CD8-positive, alpha-beta memory T cell (primary cell): ENCODE measurements around the gene PNPO. TPM values are rescaled to one million over a fixed set of nuclear protein-coding genes. Genes with fewer than 3 reads are reported as not detected.

Experiments used
- CTCF ChIA-PET: fragments of 350-600 bp; sonication (Branson Sonifier 250); formaldehyde crosslinking; loops from one replicate; lab custom pipeline; 2021; ENCODE audit warnings: antibody characterized with exemption; lab: Charles Lee
- POLR2A ChIA-PET: fragments of 350-600 bp; sonication (Branson Sonifier 250); formaldehyde crosslinking; loops from one replicate; lab custom pipeline; 2021; ENCODE audit warnings: antibody characterized with exemption; lab: Charles Lee
- DNase-seq, 5 donors: peaks; one replicate each; pipeline versions ENCODE4 v3.0.0 to v3.0.0-alpha.2; 2020 to 2022; ENCODE audit warnings: mixed read lengths in 1 of 5
- H3K27ac ChIP-seq: one replicate; pipeline ENCODE4 v1.7.0; 2013; ENCODE audit warnings: low read depth, mild to moderate bottlenecking, low read length, moderate library complexity
- H3K27me3 ChIP-seq: 2 replicates; pipeline ENCODE4 v1.7.0; 2013; ENCODE audit warnings: low read length, mild to moderate bottlenecking; ENCODE audit not compliant: insufficient read depth, poor library complexity, severe bottlenecking
- H3K36me3 ChIP-seq: 2 replicates; pipeline ENCODE4 v1.7.0; 2013; ENCODE audit warnings: mild to moderate bottlenecking, low read length, moderate library complexity; ENCODE audit not compliant: insufficient read depth
- H3K4me1 ChIP-seq: 2 replicates; pipeline ENCODE4 v1.7.0; 2013; ENCODE audit warnings: mild to moderate bottlenecking, low read length, moderate library complexity; ENCODE audit not compliant: insufficient read depth
- H3K4me3 ChIP-seq: 2 replicates; pipeline ENCODE4 v1.7.0; 2013; ENCODE audit warnings: mild to moderate bottlenecking, low read length
- H3K9me3 ChIP-seq: 2 replicates; pipeline ENCODE4 v1.7.0; 2013; ENCODE audit warnings: mild to moderate bottlenecking, low read length
- H3K27ac Mint-ChIP-seq, 8 donors: one replicate each; pipeline ENCODE4 v1.8.0; 2020 to 2021; ENCODE audit warnings: mixed read lengths in 8 of 8, mild to moderate bottlenecking in 6 of 8, inconsistent platforms in 3 of 8, moderate library complexity in 3 of 8
- H3K27me3 Mint-ChIP-seq, 2 donors: one replicate each; pipeline ENCODE4 v1.8.0; 2020 to 2021; ENCODE audit warnings: mixed read lengths in 2 of 2, mild to moderate bottlenecking in 1 of 2, moderate library complexity in 1 of 2
- H3K36me3 Mint-ChIP-seq, 3 donors: one replicate each; pipeline ENCODE4 v1.8.0; 2020 to 2021; ENCODE audit warnings: mixed read lengths in 3 of 3, inconsistent platforms in 1 of 3, mild to moderate bottlenecking in 1 of 3
- H3K4me1 Mint-ChIP-seq, 3 donors: one replicate each; pipeline ENCODE4 v1.8.0; 2020 to 2021; ENCODE audit warnings: mixed read lengths in 3 of 3, inconsistent platforms in 1 of 3, mild to moderate bottlenecking in 1 of 3
- H3K4me3 Mint-ChIP-seq, 7 donors: one replicate each; pipeline ENCODE4 v1.8.0; 2020 to 2021; ENCODE audit warnings: mixed read lengths in 7 of 7, mild to moderate bottlenecking in 6 of 7, moderate library complexity in 4 of 7, inconsistent platforms in 2 of 7
- H3K9me3 Mint-ChIP-seq, 5 donors: one replicate each; pipeline ENCODE4 v1.8.0; 2020 to 2022; ENCODE audit warnings: mixed read lengths in 5 of 5, mild to moderate bottlenecking in 3 of 5, moderate library complexity in 2 of 5, inconsistent platforms in 1 of 5
- polyA plus RNA-seq: library from polyadenylated mRNA; unstranded; fragments of 300-500 nt; fragmentation: Illumina TruSeq; gene quantifications from one replicate; pipeline ENCODE4 v1.2.3, GENCODE V29; 2021
- total RNA-seq, 2 experiments: library from RNA; stranded (reverse); gene quantifications; one replicate each; pipeline ENCODE4 v1.2.3, GENCODE V29; 2021

PNPO gene
- total and polyA plus RNA-seq, 3 experiments from 2014 or later = 20.3 to 57.7 (median 55.5) TPM

DNA sequence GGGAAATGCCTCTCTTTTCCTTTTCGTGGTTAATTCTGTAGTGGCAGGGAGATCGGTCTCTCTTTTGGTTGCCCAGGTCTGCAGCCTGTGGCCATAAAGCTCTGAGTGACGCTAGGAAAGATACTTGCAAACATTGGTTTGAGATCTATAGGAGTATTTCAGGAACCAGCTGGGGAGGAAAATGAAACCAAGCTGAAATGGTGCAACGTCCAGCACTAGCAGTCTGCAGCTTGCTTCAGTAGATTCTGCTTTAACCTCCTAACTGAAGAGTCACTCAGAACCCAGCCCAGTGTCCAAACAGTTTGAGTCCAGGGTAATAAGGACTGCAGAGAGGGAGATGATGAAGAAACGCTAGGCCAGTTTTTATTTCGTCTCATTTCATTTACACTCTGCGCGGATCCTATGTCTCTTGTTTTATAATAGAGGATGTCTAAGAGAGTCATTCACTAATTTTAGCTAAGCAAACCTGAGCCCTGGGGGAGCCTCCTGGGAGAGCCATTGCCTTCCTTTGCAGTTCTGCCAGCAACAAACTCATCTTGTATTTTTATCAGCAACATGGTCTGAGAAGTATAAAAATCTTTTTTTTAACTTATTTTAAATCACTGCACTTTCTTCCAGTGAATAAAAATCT is 33.3 kb upstream of the PNPO start:
- peaks cover 4 to 51% (median 12%) of the 10 kb centered on the region in 3 donors for H3K36me3 Mint-ChIP-seq
- Histone ChIP-seq H3K4me3 (no peak overlapping the region), H3K4me1 (no peaks in the 10 kb centered on the region), H3K36me3 (peaks cover 11% of the 10 kb centered on the region), H3K27me3 (no peaks in the 10 kb centered on the region), H3K9me3 (no peaks in the 10 kb centered on the region), H3K27ac (no peak overlapping the region)
- peak overlapping the region in 3 of 8 donors; percentile 59 to 81 (median 61) for H3K27ac Mint-ChIP-seq
- H3K4me1 Mint-ChIP-seq = peaks cover 36 to 66% (median 52%) of the 10 kb centered on the region in 3 donors
- DNase-seq = no peak
- POLR2A ChIA-PET = no interaction called here
- no peaks in the 10 kb centered on the region for H3K9me3 Mint-ChIP-seq
- H3K27me3 Mint-ChIP-seq = no peaks in the 10 kb centered on the region
- CTCF ChIA-PET = interaction anchor here (0.5 kb wide), 1 partner anchor 41 kb away, joined by 3 read pairs; no protein-coding TSS in a partner anchor
- no peak overlapping the region for H3K4me3 Mint-ChIP-seq

DNA sequence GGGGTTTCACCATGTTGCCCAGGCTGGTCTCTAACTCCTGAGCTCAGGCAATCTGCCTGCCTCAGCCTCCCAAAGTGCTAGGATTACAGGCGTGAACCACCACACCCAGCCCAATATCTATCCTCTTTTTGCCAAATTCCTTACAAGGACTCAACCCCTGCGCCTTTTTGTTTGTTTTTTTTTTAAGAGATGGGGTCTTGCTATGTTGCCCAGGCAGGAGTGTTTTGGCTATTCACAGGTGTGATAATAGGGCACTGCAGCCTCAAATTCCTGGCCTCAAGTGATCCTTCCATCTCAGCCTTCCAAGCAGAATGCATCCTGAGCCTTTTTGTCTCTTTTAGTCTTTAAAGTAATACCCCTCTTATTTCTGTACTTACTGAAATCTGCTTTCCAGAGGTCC is 28.3 kb upstream of the PNPO start:
- CTCF ChIA-PET = no interaction called here
- POLR2A ChIA-PET = no interaction called here

DNA sequence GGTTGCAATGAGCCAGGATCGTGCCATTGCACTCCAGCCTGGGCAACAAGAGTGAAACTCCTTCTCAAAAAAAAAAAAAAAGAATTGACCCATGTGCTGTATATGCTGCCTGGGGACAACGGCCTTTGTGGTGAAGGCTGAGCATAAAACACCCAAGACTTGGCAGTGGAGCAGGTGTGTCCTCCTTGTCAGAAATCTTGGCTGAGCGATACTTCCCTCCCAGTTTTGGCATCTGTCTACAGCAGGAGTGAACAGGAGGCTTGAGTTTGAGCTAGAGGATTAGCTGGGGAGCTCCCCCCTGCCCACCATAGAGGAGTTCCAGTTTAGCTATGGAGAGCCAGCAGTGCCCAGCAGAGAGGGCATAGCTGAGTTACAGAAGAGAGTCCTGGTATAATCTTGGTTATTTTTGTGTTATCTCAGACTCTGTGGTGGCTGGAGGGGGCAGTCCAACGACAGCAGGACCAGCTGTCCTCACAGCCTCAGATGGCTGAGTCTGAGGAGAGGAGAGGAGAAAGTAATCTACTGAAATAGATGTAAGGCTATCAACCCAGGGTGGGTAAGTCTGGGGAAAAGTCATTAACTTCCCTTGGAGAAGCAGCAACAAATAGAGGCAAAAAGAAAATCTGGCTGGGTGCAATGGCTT is 26.9 kb upstream of the PNPO start:
- Histone ChIP-seq H3K9me3 (no peaks in the 10 kb centered on the region), H3K4me3 (no peak overlapping the region), H3K27ac (no peak overlapping the region), H3K27me3 (no peaks in the 10 kb centered on the region), H3K36me3 (peaks cover 7% of the 10 kb centered on the region), H3K4me1 (no peaks in the 10 kb centered on the region)
- peaks cover 0 to 55% (median 10%) of the 10 kb centered on the region in 3 donors for H3K36me3 Mint-ChIP-seq
- H3K27me3 Mint-ChIP-seq = peaks cover 0 to 1% of the 10 kb centered on the region in 2 donors
- no peak for DNase-seq
- H3K4me1 Mint-ChIP-seq = peaks cover 15 to 38% (median 20%) of the 10 kb centered on the region in 3 donors
- ChIA-PET CTCF (no interaction called here), POLR2A (interaction anchor here (0.9 kb wide), 1 partner anchor 19 kb away, joined by 5 read pairs; the partner anchor contains the start of gene SP2)
- peak overlapping the region in 6 of 8 donors; percentile 44 to 89 (median 62) for H3K27ac Mint-ChIP-seq
- H3K9me3 Mint-ChIP-seq = no peaks in the 10 kb centered on the region
- H3K4me3 Mint-ChIP-seq = no peak overlapping the region

More for the DNA sequence above, 28.3 kb upstream of the PNPO start:
- Mint-ChIP-seq H3K9me3 (no peaks in the 10 kb centered on the region), H3K4me1 (peaks cover 18 to 45% (median 25%) of the 10 kb centered on the region in 3 donors), H3K27ac (no peak overlapping the region), H3K36me3 (peaks cover 0 to 56% (median 12%) of the 10 kb centered on the region in 3 donors), H3K27me3 (peaks cover 0 to 1% of the 10 kb centered on the region in 2 donors), H3K4me3 (no peak overlapping the region)
- Histone ChIP-seq H3K27me3 (no peaks in the 10 kb centered on the region), H3K9me3 (no peaks in the 10 kb centered on the region), H3K4me3 (no peak overlapping the region), H3K4me1 (no peaks in the 10 kb centered on the region), H3K36me3 (peaks cover 7% of the 10 kb centered on the region), H3K27ac (no peak overlapping the region)
- DNase-seq = no peak

DNA sequence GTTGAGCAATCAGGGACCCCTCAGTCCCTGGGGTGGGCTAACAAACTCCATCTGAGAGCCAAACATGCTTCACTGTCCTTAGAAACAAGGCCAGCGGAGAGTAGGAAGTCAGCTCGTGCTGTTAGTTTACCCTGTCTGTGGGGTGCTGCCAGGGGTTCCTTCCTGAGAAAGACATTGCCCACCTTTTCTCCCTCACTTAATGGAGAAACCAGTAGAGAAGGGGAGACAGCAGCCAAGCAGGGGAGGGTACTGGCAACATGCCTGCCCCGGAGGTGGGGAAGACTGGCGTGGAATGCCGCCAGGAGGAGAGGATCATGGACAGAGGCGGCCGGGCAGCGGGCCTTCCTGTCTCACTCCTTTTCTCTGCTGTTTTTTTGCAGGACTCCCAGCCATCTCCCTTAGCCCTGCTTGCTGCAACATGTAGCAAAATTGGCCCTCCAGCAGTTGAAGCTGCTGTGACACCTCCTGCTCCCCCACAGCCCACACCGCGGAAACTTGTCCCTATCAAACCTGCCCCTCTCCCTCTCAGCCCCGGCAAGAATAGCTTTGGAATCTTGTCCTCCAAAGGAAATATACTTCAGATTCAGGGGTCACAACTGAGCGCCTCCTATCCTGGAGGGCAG is 25.5 kb upstream of the PNPO start:
- Mint-ChIP-seq H3K36me3 (peaks cover 0 to 53% (median 8%) of the 10 kb centered on the region in 3 donors), H3K27ac (peak overlapping the region in 6 of 8 donors; percentile 26 to 90 (median 66)), H3K4me1 (peaks cover 12 to 27% (median 16%) of the 10 kb centered on the region in 3 donors), H3K4me3 (no peak overlapping the region), H3K9me3 (no peaks in the 10 kb centered on the region), H3K27me3 (peaks cover 0 to 1% of the 10 kb centered on the region in 2 donors)
- ChIA-PET CTCF (no interaction called here), POLR2A (no interaction called here)
- Histone ChIP-seq H3K4me3 (no peak overlapping the region), H3K27ac (no peak overlapping the region), H3K36me3 (peaks cover 9% of the 10 kb centered on the region), H3K9me3 (no peaks in the 10 kb centered on the region), H3K27me3 (no peaks in the 10 kb centered on the region), H3K4me1 (no peaks in the 10 kb centered on the region)
- no peak for DNase-seq

DNA sequence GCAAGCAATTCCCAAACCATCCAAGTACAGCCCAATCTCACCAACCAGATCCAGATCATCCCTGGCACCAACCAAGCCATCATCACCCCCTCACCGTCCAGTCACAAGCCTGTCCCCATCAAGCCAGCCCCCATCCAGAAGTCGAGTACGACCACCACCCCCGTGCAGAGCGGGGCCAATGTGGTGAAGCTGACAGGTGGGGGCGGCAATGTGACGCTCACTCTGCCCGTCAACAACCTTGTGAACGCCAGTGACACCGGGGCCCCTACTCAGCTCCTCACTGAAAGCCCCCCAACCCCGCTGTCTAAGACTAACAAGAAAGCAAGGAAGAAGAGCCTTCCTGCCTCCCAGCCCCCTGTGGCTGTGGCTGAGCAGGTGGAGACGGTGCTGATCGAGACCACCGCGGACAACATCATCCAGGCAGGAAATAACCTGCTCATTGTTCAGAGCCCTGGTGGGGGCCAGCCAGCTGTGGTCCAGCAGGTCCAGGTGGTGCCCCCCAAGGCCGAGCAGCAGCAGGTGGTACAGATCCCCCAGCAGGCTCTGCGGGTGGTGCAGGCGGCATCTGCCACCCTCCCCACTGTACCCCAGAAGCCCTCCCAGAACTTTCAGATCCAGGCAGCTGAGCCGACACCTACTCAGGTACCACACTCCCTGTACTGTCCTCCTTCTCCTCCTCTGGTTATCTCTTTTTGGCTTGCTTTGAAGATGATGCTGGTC is 24.7 kb upstream of the PNPO start:
- peaks cover 0 to 1% of the 10 kb centered on the region in 2 donors for H3K27me3 Mint-ChIP-seq
- H3K4me1 Mint-ChIP-seq = peaks cover 12 to 27% (median 16%) of the 10 kb centered on the region in 3 donors
- Histone ChIP-seq H3K4me3 (no peak overlapping the region), H3K36me3 (peaks cover 12% of the 10 kb centered on the region), H3K27me3 (no peaks in the 10 kb centered on the region), H3K27ac (no peak overlapping the region), H3K9me3 (no peaks in the 10 kb centered on the region), H3K4me1 (no peaks in the 10 kb centered on the region)
- POLR2A ChIA-PET = no interaction called here
- no peaks in the 10 kb centered on the region for H3K9me3 Mint-ChIP-seq
- peak overlapping the region in 5 of 8 donors; percentile 26 to 90 (median 69) for H3K27ac Mint-ChIP-seq
- CTCF ChIA-PET = no interaction called here
- peaks cover 0 to 57% (median 10%) of the 10 kb centered on the region in 3 donors for H3K36me3 Mint-ChIP-seq
- H3K4me3 Mint-ChIP-seq = no peak overlapping the region
- no peak for DNase-seq

DNA sequence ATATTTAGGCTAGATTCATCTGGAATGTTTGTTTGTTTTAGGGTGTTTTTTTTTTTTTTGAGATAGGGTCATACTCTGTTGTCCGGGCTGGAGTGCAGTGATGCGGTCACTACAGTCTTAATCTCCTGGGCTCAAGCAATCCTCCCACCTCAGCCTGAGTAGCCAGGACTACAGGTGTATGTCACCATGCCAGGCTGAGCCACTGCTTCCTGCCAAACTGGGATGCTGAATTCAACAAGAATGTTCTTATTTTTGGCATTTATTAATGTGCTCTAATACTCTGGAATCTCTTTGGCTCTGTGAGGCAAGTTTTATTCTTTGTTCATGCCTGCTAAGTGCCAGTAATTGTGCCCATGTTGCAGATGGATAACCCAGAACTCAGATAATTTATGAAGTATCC is 23.8 kb upstream of the PNPO start:
- H3K27me3 Mint-ChIP-seq = peaks cover 0 to 1% of the 10 kb centered on the region in 2 donors
- DNase-seq = no peak
- CTCF ChIA-PET = no interaction called here
- Histone ChIP-seq H3K4me3 (no peak overlapping the region), H3K4me1 (no peaks in the 10 kb centered on the region), H3K27me3 (no peaks in the 10 kb centered on the region), H3K27ac (no peak overlapping the region), H3K9me3 (no peaks in the 10 kb centered on the region), H3K36me3 (peaks cover 12% of the 10 kb centered on the region)
- POLR2A ChIA-PET = no interaction called here
- no peaks in the 10 kb centered on the region for H3K9me3 Mint-ChIP-seq
- peak overlapping the region in 3 of 8 donors; percentile 26 to 59 (median 43) for H3K27ac Mint-ChIP-seq
- H3K4me1 Mint-ChIP-seq = peaks cover 12 to 21% (median 15%) of the 10 kb centered on the region in 3 donors
- no peak overlapping the region for H3K4me3 Mint-ChIP-seq
- peaks cover 0 to 63% (median 14%) of the 10 kb centered on the region in 3 donors for H3K36me3 Mint-ChIP-seq

DNA sequence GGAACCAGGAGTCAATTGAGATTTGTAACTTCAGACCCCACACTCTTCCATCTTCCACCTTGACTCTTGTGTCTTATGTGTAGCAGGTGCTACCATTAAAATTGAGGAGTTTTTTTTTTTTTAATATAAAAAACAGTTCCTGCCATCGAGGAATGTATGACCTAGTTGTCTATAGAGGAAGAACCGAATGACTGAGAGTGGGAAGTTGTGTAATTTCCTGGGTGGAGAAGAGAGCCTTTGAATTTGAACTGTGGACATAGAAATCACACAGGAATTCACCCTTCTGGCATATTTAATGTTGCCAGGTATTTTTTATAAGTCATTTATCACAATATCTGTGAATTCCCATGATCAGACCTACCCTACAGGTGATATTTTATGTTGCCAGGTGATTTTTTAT is 23.4 kb upstream of the PNPO start:
- ChIA-PET CTCF (no interaction called here), POLR2A (interaction anchor here (1.0 kb wide), 1 partner anchor 22 kb away, joined by 3 read pairs; no protein-coding TSS in a partner anchor)
- DNase-seq = no peak
- H3K27me3 Mint-ChIP-seq = peaks cover 0 to 1% of the 10 kb centered on the region in 2 donors
- peaks cover 0 to 67% (median 14%) of the 10 kb centered on the region in 3 donors for H3K36me3 Mint-ChIP-seq
- no peak overlapping the region for H3K4me3 Mint-ChIP-seq
- Histone ChIP-seq H3K4me3 (no peak overlapping the region), H3K4me1 (no peaks in the 10 kb centered on the region), H3K36me3 (peaks cover 14% of the 10 kb centered on the region), H3K9me3 (no peaks in the 10 kb centered on the region), H3K27me3 (no peaks in the 10 kb centered on the region), H3K27ac (no peak overlapping the region)
- H3K9me3 Mint-ChIP-seq = no peaks in the 10 kb centered on the region
- H3K4me1 Mint-ChIP-seq = peaks cover 12 to 17% (median 15%) of the 10 kb centered on the region in 3 donors
- peak overlapping the region in 5 of 8 donors; percentile 9 to 67 (median 19) for H3K27ac Mint-ChIP-seq
